B cell (primary cell): Measurements from ENCODE around the gene FKBP6.

Experiments used
- EZH2 ChIP-seq: IDR thresholded peaks from 2 replicates; pipeline ENCODE4 v1.6.1; 2012; ENCODE audit warnings: borderline replicate concordance, low read depth, mild to moderate bottlenecking, moderate library complexity, low read length; ENCODE audit not compliant: insufficient read depth, poor library complexity, severe bottlenecking
- TF ChIP-seq, protein P1 (sequence below): fragments of 200-600 bp; IDR thresholded peaks from one replicate; pipeline ENCODE4 v1.8.0; 2022; ENCODE audit warnings: antibody characterized with exemption, mild to moderate bottlenecking

DNA sequence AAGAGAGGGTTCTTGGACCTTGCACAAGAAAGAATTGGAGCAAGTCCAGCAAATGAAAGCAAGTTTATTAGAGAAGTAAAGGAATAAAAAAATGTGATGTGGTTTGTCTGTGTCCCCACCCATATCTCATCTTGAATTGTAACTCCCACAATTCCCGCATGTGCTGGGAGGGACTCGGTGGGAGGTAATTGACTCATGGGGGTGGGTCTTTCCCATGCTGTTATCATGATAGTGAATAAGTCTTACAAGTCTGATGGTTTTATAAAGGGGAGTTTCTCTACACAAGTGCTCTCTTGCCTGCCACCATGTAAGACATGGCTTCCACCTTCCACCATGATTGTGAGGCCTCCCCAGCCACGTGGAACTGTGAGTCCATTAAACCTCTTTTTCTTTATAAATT is 66.5 kb downstream of the FKBP6 start:
- TF ChIP-seq, protein P1, sequence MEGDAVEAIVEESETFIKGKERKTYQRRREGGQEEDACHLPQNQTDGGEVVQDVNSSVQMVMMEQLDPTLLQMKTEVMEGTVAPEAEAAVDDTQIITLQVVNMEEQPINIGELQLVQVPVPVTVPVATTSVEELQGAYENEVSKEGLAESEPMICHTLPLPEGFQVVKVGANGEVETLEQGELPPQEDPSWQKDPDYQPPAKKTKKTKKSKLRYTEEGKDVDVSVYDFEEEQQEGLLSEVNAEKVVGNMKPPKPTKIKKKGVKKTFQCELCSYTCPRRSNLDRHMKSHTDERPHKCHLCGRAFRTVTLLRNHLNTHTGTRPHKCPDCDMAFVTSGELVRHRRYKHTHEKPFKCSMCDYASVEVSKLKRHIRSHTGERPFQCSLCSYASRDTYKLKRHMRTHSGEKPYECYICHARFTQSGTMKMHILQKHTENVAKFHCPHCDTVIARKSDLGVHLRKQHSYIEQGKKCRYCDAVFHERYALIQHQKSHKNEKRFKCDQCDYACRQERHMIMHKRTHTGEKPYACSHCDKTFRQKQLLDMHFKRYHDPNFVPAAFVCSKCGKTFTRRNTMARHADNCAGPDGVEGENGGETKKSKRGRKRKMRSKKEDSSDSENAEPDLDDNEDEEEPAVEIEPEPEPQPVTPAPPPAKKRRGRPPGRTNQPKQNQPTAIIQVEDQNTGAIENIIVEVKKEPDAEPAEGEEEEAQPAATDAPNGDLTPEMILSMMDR, result no peak
- TF ChIP-seq EZH2, result no peak
